ENCODE measurements around the gene WDR7.

Gene WDR7

GRCh38 chr18:56723706-56724105 is 72.5 kb downstream of the WDR7 start:
- DNase-seq, result no peak

- no peak for DNase-seq
These were observed 75.7 kb downstream of the WDR7 start for GRCh38 chr18:56726906-56727305.

- DNase-seq, result no peak
These were observed 76.2 kb downstream of the WDR7 start for GRCh38 chr18:56727399-56727798.

GRCh38 chr18:56728741-56729140 is 77.6 kb downstream of the WDR7 start:
- no peak for DNase-seq

- no peak for DNase-seq
These were observed 87.0 kb downstream of the WDR7 start for GRCh38 chr18:56738184-56738583.

- DNase-seq, result no peak
These were observed 88.6 kb downstream of the WDR7 start for GRCh38 chr18:56739731-56740130.

GRCh38 chr18:56740645-56741044 is 89.5 kb downstream of the WDR7 start:
- no peak for DNase-seq

- no peak for DNase-seq
These were observed 90.5 kb downstream of the WDR7 start for GRCh38 chr18:56741685-56742084.

- DNase-seq, result no peak
These were observed 92.0 kb downstream of the WDR7 start for GRCh38 chr18:56743115-56743514.

GRCh38 chr18:56747032-56747658 is 96.0 kb downstream of the WDR7 start:
- no peak for DNase-seq

GRCh38 chr18:56747857-56748256 is 96.7 kb downstream of the WDR7 start:
- DNase-seq, result no peak

- no peak for DNase-seq
These were observed 97.6 kb downstream of the WDR7 start for GRCh38 chr18:56748698-56749268.

- DNase-seq, result no peak
These were observed 105.8 kb downstream of the WDR7 start for GRCh38 chr18:56756966-56757365.

GRCh38 chr18:56770097-56770496 is 118.9 kb downstream of the WDR7 start:
- DNase-seq, result no peak

GRCh38 chr18:56770873-56771272 is 119.7 kb downstream of the WDR7 start:
- DNase-seq, result no peak

GRCh38 chr18:56775701-56776100 is 124.5 kb downstream of the WDR7 start:
- DNase-seq, result no peak

GRCh38 chr18:56787390-56787789 is 136.2 kb downstream of the WDR7 start:
- DNase-seq, result no peak

GRCh38 chr18:56789004-56789888 is 138.1 kb downstream of the WDR7 start:
- no peak for DNase-seq

GRCh38 chr18:56789889-56790180 is 138.7 kb downstream of the WDR7 start:
- no peak for DNase-seq

GRCh38 chr18:56795381-56795780 is 144.2 kb downstream of the WDR7 start:
- no peak for DNase-seq

- DNase-seq, result no peak
These were observed 148.6 kb downstream of the WDR7 start for GRCh38 chr18:56799756-56800155.

- no peak for DNase-seq
These were observed 151.9 kb downstream of the WDR7 start for GRCh38 chr18:56803051-56803450.

GRCh38 chr18:56804395-56804794 is 153.2 kb downstream of the WDR7 start:
- DNase-seq, result no peak

GRCh38 chr18:56807901-56808300 is 156.7 kb downstream of the WDR7 start:
- DNase-seq, result no peak
